ENCODE results near the gene SERPINA9. TPM values are rescaled to one million over a fixed set of nuclear protein-coding genes. Genes with fewer than 3 reads are reported as not detected.

The SERPINA9 gene
- total RNA-seq, 1 experiment from 2014 or later, result not detected

DNA sequence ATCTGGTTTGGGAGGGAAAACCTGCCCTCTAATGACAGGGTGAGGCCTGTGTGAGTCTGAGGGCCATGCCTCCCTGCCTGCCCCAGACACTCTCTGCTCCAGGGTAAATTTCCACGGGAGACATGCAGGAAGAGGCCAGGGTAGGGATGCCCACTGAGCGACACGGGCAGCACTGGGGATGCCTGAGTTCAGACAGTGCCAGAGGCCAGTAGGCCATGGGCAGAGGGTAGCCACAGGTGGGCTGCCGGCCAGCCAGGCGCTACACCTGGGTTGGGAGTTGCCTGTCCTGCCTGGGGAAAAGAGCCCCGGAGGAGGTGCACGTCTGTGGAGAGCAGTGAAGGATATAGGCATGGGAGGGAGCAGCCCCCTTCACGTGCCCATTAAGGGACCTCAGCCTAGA lies 29.6 kb upstream of the SERPINA9 start:
- no peak for TF ChIP-seq ZFX (IDR thresholded peaks at IDR 0.05)
- no peak for TF ChIP-seq JUND (IDR thresholded peaks at IDR 0.05)
- no peak for TF ChIP-seq SRF (IDR thresholded peaks at IDR 0.05; ENCODE audit: low read depth)
- TF ChIP-seq FOSL1 (IDR thresholded peaks at IDR 0.05; ENCODE audit: low read depth), result no peak
- TF ChIP-seq, protein P1, sequence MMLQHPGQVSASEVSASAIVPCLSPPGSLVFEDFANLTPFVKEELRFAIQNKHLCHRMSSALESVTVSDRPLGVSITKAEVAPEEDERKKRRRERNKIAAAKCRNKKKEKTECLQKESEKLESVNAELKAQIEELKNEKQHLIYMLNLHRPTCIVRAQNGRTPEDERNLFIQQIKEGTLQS (IDR thresholded peaks at IDR 0.05), result no peak
- ATAC-seq (no peak), DNase-seq (ENCODE audit: low read depth, low spot score) (no peak)
- RAD21 ChIA-PET (ENCODE audit: low non-redundant PET in 1 of 2, low total read pairs in 2 of 2, uncharacterized antibody in 2 of 2, unreplicated experiment in 2 of 2), result no interaction called here
- no peak overlapping the region for H3K27ac ChIP-seq (ENCODE audit: low read depth, low read length)
- POLR2A ChIA-PET, result no interaction called here
- H3K9me3 ChIP-seq (ENCODE audit: control insufficient read depth in 1 of 2, insufficient read depth in 1 of 2, low read depth in 1 of 2, low read length in 2 of 2), result no peaks in the 10 kb centered on the region
- no peaks in the 10 kb centered on the region for H3K27me3 ChIP-seq (ENCODE audit: insufficient read depth, low read length)
- H2AFZ ChIP-seq (ENCODE audit: low read depth, low read length, poor library complexity, severe bottlenecking), result no peak overlapping the region
- BruUV-seq (replicated peaks), result no TSS peak
- no peak overlapping the region for H3K9ac ChIP-seq (ENCODE audit: low read length)
- no peaks in the 10 kb centered on the region for H3K4me1 ChIP-seq (ENCODE audit: control insufficient read depth in 1 of 2, insufficient read depth in 2 of 2, low read length in 2 of 2)
- CTCF ChIA-PET, result no interaction called here
- H4K20me1 ChIP-seq (ENCODE audit: insufficient read depth), result no peaks in the 10 kb centered on the region
- no peak overlapping the region for H3K4me3 ChIP-seq (replicated peaks in 1 of 2; ENCODE audit: low read depth in 1 of 2, low read length in 2 of 2)
- no peak overlapping the region for H3K4me2 ChIP-seq (ENCODE audit: low read length)
- intact Hi-C loops (cut with micrococcal nuclease), result no loop called here
- H3K36me3 ChIP-seq (ENCODE audit: control insufficient read depth in 1 of 2, insufficient read depth in 2 of 2, low read length in 2 of 2), result no peaks in the 10 kb centered on the region
- no peaks in the 10 kb centered on the region for H3K9me2 ChIP-seq (ENCODE audit: insufficient read depth)
- H3K79me2 ChIP-seq (ENCODE audit: insufficient read depth, low read length), result no peaks in the 10 kb centered on the region

DNA sequence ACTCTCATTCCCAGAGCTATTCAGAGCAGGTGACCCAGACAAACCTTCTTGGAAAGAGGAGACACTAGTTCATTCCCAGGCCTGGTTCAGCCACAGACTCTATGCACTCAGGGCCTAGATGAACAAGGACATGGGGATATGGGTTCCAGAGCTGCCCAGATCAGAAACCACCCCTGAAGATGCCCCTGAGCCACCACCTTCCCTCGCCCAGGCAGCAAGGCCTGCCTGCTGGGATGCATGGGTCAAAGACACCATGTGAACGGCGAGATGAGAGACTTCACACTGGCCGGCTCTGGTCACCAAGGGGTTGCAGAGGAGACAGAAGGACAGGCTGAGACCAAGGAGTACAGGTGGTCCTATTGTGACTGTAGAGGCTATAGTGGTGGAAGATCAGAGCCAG lies 29.2 kb upstream of the SERPINA9 start:
- TF ChIP-seq SRF (IDR thresholded peaks at IDR 0.05; ENCODE audit: low read depth) (no peak), EGR1 (IDR thresholded peaks at IDR 0.05; ENCODE audit: low read depth) (no peak), CEBPB (IDR thresholded peaks at IDR 0.05; ENCODE audit: low read depth) (no peak), JUND (IDR thresholded peaks at IDR 0.05) (no peak), SP1 (IDR thresholded peaks at IDR 0.05; ENCODE audit: low read depth) (no peak)
- TF ChIP-seq, protein P2, sequence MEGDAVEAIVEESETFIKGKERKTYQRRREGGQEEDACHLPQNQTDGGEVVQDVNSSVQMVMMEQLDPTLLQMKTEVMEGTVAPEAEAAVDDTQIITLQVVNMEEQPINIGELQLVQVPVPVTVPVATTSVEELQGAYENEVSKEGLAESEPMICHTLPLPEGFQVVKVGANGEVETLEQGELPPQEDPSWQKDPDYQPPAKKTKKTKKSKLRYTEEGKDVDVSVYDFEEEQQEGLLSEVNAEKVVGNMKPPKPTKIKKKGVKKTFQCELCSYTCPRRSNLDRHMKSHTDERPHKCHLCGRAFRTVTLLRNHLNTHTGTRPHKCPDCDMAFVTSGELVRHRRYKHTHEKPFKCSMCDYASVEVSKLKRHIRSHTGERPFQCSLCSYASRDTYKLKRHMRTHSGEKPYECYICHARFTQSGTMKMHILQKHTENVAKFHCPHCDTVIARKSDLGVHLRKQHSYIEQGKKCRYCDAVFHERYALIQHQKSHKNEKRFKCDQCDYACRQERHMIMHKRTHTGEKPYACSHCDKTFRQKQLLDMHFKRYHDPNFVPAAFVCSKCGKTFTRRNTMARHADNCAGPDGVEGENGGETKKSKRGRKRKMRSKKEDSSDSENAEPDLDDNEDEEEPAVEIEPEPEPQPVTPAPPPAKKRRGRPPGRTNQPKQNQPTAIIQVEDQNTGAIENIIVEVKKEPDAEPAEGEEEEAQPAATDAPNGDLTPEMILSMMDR (IDR thresholded peaks at IDR 0.05 in 2 of 3, conservative IDR thresholded peaks at IDR 0.05 in 1 of 3; ENCODE audit: borderline replicate concordance in 1 of 3, insufficient read depth in 1 of 3, low read depth in 2 of 3, low read length in 2 of 3), result no peak
- Histone ChIP-seq H3K79me2 (ENCODE audit: insufficient read depth, low read length) (no peaks in the 10 kb centered on the region), H3K36me3 (ENCODE audit: control insufficient read depth in 1 of 2, insufficient read depth in 2 of 2, low read length in 2 of 2) (no peaks in the 10 kb centered on the region), H3K4me2 (ENCODE audit: low read length) (no peak overlapping the region), H3K9me3 (ENCODE audit: control insufficient read depth in 1 of 2, insufficient read depth in 1 of 2, low read depth in 1 of 2, low read length in 2 of 2) (no peaks in the 10 kb centered on the region), H3K27me3 (ENCODE audit: insufficient read depth, low read length) (no peaks in the 10 kb centered on the region), H3K9me2 (ENCODE audit: insufficient read depth) (no peaks in the 10 kb centered on the region), H2AFZ (ENCODE audit: low read depth, low read length, poor library complexity, severe bottlenecking) (no peak overlapping the region), H3K27ac (ENCODE audit: low read depth, low read length) (no peak overlapping the region), H3K4me1 (ENCODE audit: control insufficient read depth in 1 of 2, insufficient read depth in 2 of 2, low read length in 2 of 2) (no peaks in the 10 kb centered on the region), H3K9ac (ENCODE audit: low read length) (no peak overlapping the region), H3K4me3 (replicated peaks in 1 of 2; ENCODE audit: low read depth in 1 of 2, low read length in 2 of 2) (no peak overlapping the region), H4K20me1 (ENCODE audit: insufficient read depth) (no peaks in the 10 kb centered on the region)
- CTCF ChIA-PET, result no interaction called here
- no peak for DNase-seq (ENCODE audit: low read depth, low spot score)
- RAD21 ChIA-PET (ENCODE audit: low non-redundant PET in 1 of 2, low total read pairs in 2 of 2, uncharacterized antibody in 2 of 2, unreplicated experiment in 2 of 2), result no interaction called here
- POLR2A ChIA-PET, result no interaction called here
- ATAC-seq, result no peak
- intact Hi-C loops (cut with micrococcal nuclease), result no loop called here
- no TSS peak for BruUV-seq (replicated peaks)
